HG02642 (cell line): ENCODE results near the gene C1GALT1.
"Not testable (repeated sequence)": the region's sequence is repeated elsewhere in the genome, so short reads cannot be mapped to it uniquely, and the experiment has no call there.

Source experiments
- ATAC-seq: cut with Tn5 transposase; IDR thresholded peaks from one replicate; pipeline ENCODE4 v1.9.1; 2021; ENCODE audit warnings: mild to moderate bottlenecking; ENCODE audit not compliant: unreplicated experiment, poor library complexity

Gene C1GALT1

GRCh38 chr7:7231000-7231399 lies 48.7 kb downstream of the C1GALT1 start:
- ATAC-seq = no peak

- ATAC-seq = no peak
Measured at GRCh38 chr7:7231865-7232264, 49.5 kb downstream of the C1GALT1 start.

- ATAC-seq = no peak
Measured at GRCh38 chr7:7235347-7235746, 53.0 kb downstream of the C1GALT1 start.

GRCh38 chr7:7236041-7236440 lies 53.7 kb downstream of the C1GALT1 start:
- ATAC-seq = no peak

- ATAC-seq = no peak
Measured at GRCh38 chr7:7237201-7237977, 55.0 kb downstream of the C1GALT1 start.

- ATAC-seq = no peak
Measured at GRCh38 chr7:7237978-7238267, 55.6 kb downstream of the C1GALT1 start.

- ATAC-seq = no peak
Measured at GRCh38 chr7:7239346-7239745, 57.0 kb downstream of the C1GALT1 start.

GRCh38 chr7:7242899-7243298 lies 60.6 kb downstream of the C1GALT1 start:
- ATAC-seq = no peak

- ATAC-seq = not testable (repeated sequence)
Measured at GRCh38 chr7:7245233-7245632, 62.9 kb downstream of the C1GALT1 start.

GRCh38 chr7:7246223-7246622 lies 63.9 kb downstream of the C1GALT1 start:
- no peak for ATAC-seq

- no peak for ATAC-seq
Measured at GRCh38 chr7:7247658-7248057, 65.3 kb downstream of the C1GALT1 start.

- ATAC-seq = no peak
Measured at GRCh38 chr7:7249814-7250213, 67.5 kb downstream of the C1GALT1 start.

- peak; percentile 96 for ATAC-seq
Measured at GRCh38 chr7:7251742-7252141, 69.4 kb downstream of the C1GALT1 start.

GRCh38 chr7:7254319-7254718 lies 72.0 kb downstream of the C1GALT1 start:
- ATAC-seq = no peak

- no peak for ATAC-seq
Measured at GRCh38 chr7:7254908-7255307, 72.6 kb downstream of the C1GALT1 start.

- no peak for ATAC-seq
Measured at GRCh38 chr7:7256731-7257274, 74.5 kb downstream of the C1GALT1 start.

GRCh38 chr7:7257899-7258692 lies 75.8 kb downstream of the C1GALT1 start:
- ATAC-seq = peak; percentile 85

GRCh38 chr7:7261863-7262262 lies 79.5 kb downstream of the C1GALT1 start:
- ATAC-seq = no peak

GRCh38 chr7:7263297-7264230 lies 81.2 kb downstream of the C1GALT1 start:
- ATAC-seq = no peak

- no peak for ATAC-seq
Measured at GRCh38 chr7:7264306-7265040, 82.1 kb downstream of the C1GALT1 start.
